ENCODE measurements around the gene MAN1C1. TPM values are rescaled to one million over a fixed set of nuclear protein-coding genes. Genes with fewer than 3 reads are reported as not detected.
A peak's percentile ranks its signal among the peaks of the same experiment; 100 is the strongest.

The MAN1C1 gene
- total and polyA plus RNA-seq, 2 donors (not counting 3 experiments of a cell fraction or from before 2014, with no cell fraction given), result 1.5 to 4.0 TPM

DNA sequence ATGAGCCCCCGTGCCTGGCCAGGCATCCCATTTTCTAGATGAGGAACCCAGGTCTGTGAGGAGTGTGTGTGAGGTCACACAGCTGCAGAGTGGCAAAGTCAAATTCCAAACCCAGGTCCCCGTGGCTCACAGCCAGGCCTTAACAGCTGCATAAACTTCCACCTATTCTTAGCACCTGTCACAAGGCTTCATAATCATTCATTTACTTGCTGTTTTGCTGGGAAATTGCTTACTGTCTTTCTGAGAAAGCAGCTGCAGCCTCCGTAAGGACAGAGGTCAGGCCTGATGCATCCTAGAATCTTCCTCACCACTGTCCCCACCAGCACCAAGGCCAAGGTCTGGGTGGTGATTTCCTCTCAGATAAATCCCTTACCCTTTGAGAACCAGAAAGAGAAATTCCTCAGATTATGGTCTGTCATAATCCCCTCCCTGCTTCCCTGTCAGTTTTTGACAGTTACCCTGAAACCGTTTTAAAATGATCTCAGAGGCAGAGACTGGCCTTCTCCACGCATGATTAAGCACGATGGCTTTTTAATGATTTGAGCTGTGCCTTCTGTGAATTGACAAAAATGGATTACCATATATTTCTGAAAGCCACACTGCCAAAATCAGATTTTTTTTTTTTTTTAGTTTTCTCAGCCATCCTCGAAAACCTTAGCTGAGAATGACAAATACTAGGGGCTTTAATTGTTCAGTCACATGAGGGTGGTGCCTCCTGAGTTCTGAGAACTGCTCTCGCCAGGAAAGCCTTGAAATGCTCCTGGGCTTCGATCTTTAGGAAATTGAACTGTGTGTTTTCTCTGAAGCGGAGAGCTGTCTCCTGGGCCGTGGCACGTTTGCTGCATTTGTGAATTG is 113.4 kb downstream of the MAN1C1 start:
- Histone ChIP-seq H3K4me2 (ENCODE audit: insufficient read depth, low read length) (no peak overlapping the region), H3K9ac (replicated peaks; ENCODE audit: extremely low read depth, insufficient read depth, low read length) (no peak overlapping the region), H3K27me3 (ENCODE audit: control insufficient read depth in 2 of 2, insufficient read depth in 2 of 2, low read length in 2 of 2) (peaks cover 0 to 3% of the 10 kb centered on the region in 2 experiments), H3K27ac (ENCODE audit: insufficient read depth, low read depth, low read length) (no peak overlapping the region), H3K4me3 (replicated peaks in 1 of 3; ENCODE audit: insufficient read depth in 1 of 3, low read depth in 1 of 3, low read length in 3 of 3) (no peak overlapping the region), H3K4me1 (ENCODE audit: control insufficient read depth, extremely low read depth, insufficient read depth, low read length) (no peaks in the 10 kb centered on the region), H2AFZ (ENCODE audit: low read depth, low read length) (no peak overlapping the region), H3K9me3 (replicated peaks; ENCODE audit: control insufficient read depth, insufficient read depth, low read length) (no peaks in the 10 kb centered on the region), H3K9me1 (replicated peaks; ENCODE audit: control insufficient read depth, extremely low read depth, insufficient read depth, low read length) (no peaks in the 10 kb centered on the region), H4K20me1 (replicated peaks; ENCODE audit: control insufficient read depth, extremely low read depth, insufficient read depth, low read length) (no peaks in the 10 kb centered on the region), H3K79me2 (ENCODE audit: control insufficient read depth, insufficient read depth, low read length) (no peaks in the 10 kb centered on the region), H3K36me3 (ENCODE audit: control insufficient read depth in 2 of 2, extremely low read depth in 1 of 2, insufficient read depth in 2 of 2, low read length in 2 of 2) (no peaks in the 10 kb centered on the region)
- dilution Hi-C loops (cut with MboI; ENCODE audit: extremely low pct_ligation_motif_present, low sequenced_read_pairs), result no loop called here
- BruUV-seq (replicated peaks), result no TSS peak
- DNase-seq (ENCODE audit: low read depth, low spot score) (peak; percentile 62), FAIRE-seq (no peak)
- CTCF ChIA-PET, result no interaction called here
- intact Hi-C loops (cut with micrococcal nuclease), result no loop called here
- TF ChIP-seq EZH2 (IDR thresholded peaks at IDR 0.05; ENCODE audit: borderline replicate concordance, low read depth, low read length, severe bottlenecking) (no peak), POLR2AphosphoS5 (IDR thresholded peaks at IDR 0.05; ENCODE audit: insufficient read depth, low read depth, low read length) (no peak)
- POLR2A ChIA-PET, result interaction anchor here (1.2 kb wide), 1 partner anchor 13 kb away, joined by 3 read pairs; no protein-coding TSS in a partner anchor

DNA sequence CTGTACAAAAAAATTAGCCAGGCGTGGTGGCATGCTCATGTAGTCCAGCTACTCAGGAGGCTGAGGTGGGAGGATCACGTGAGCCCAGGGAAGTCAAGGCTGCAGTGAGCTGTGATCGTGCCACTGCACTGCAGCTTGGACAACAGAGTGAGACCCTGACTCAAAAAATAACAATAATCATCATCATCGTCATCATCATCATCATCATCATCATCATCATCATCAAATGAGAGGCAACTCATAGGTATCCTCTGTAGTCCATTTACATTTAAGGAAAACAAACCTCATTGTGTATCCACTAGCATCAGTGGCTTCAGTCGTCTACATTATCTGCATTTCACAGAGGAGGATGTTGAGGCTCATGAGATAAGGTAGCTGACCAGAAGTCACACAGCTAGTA is 114.6 kb downstream of the MAN1C1 start:
- dilution Hi-C loops (cut with MboI; ENCODE audit: extremely low pct_ligation_motif_present, low sequenced_read_pairs) (no loop called here), intact Hi-C loops (cut with micrococcal nuclease) (no loop called here)
- Histone ChIP-seq H3K9me3 (replicated peaks; ENCODE audit: control insufficient read depth, insufficient read depth, low read length) (no peaks in the 10 kb centered on the region), H4K20me1 (replicated peaks; ENCODE audit: control insufficient read depth, extremely low read depth, insufficient read depth, low read length) (no peaks in the 10 kb centered on the region), H2AFZ (ENCODE audit: low read depth, low read length) (no peak overlapping the region), H3K27me3 (ENCODE audit: control insufficient read depth in 2 of 2, insufficient read depth in 2 of 2, low read length in 2 of 2) (peaks cover 0 to 3% of the 10 kb centered on the region in 2 experiments), H3K9me1 (replicated peaks; ENCODE audit: control insufficient read depth, extremely low read depth, insufficient read depth, low read length) (no peaks in the 10 kb centered on the region), H3K4me3 (replicated peaks in 1 of 3; ENCODE audit: insufficient read depth in 1 of 3, low read depth in 1 of 3, low read length in 3 of 3) (no peak overlapping the region), H3K9ac (replicated peaks; ENCODE audit: extremely low read depth, insufficient read depth, low read length) (no peak overlapping the region), H3K79me2 (ENCODE audit: control insufficient read depth, insufficient read depth, low read length) (no peaks in the 10 kb centered on the region), H3K4me2 (ENCODE audit: insufficient read depth, low read length) (no peak overlapping the region), H3K36me3 (ENCODE audit: control insufficient read depth in 2 of 2, extremely low read depth in 1 of 2, insufficient read depth in 2 of 2, low read length in 2 of 2) (no peaks in the 10 kb centered on the region), H3K27ac (ENCODE audit: insufficient read depth, low read depth, low read length) (no peak overlapping the region), H3K4me1 (ENCODE audit: control insufficient read depth, extremely low read depth, insufficient read depth, low read length) (no peaks in the 10 kb centered on the region)
- CTCF ChIA-PET, result no interaction called here
- TF ChIP-seq, protein P1, sequence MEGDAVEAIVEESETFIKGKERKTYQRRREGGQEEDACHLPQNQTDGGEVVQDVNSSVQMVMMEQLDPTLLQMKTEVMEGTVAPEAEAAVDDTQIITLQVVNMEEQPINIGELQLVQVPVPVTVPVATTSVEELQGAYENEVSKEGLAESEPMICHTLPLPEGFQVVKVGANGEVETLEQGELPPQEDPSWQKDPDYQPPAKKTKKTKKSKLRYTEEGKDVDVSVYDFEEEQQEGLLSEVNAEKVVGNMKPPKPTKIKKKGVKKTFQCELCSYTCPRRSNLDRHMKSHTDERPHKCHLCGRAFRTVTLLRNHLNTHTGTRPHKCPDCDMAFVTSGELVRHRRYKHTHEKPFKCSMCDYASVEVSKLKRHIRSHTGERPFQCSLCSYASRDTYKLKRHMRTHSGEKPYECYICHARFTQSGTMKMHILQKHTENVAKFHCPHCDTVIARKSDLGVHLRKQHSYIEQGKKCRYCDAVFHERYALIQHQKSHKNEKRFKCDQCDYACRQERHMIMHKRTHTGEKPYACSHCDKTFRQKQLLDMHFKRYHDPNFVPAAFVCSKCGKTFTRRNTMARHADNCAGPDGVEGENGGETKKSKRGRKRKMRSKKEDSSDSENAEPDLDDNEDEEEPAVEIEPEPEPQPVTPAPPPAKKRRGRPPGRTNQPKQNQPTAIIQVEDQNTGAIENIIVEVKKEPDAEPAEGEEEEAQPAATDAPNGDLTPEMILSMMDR (IDR thresholded peaks at IDR 0.05; ENCODE audit: extremely low read depth in 1 of 2, insufficient read depth in 1 of 2, low read depth in 1 of 2, low read length in 2 of 2), result no peak
- TF ChIP-seq FOS (IDR thresholded peaks at IDR 0.05; ENCODE audit: borderline replicate concordance, insufficient read depth, low read length) (no peak), POLR2AphosphoS5 (IDR thresholded peaks at IDR 0.05; ENCODE audit: insufficient read depth, low read depth, low read length) (no peak), JUN (IDR thresholded peaks at IDR 0.05; ENCODE audit: borderline replicate concordance, insufficient read depth, insufficient read length, low read depth) (no peak), GATA2 (IDR thresholded peaks at IDR 0.05; ENCODE audit: insufficient read depth, insufficient read length, low read depth, low read length) (no peak), MYC (IDR thresholded peaks at IDR 0.05; ENCODE audit: low read depth, low read length) (no peak), POLR2A (IDR thresholded peaks at IDR 0.05; ENCODE audit: low read depth, low read length) (no peak), EZH2 (IDR thresholded peaks at IDR 0.05; ENCODE audit: borderline replicate concordance, low read depth, low read length, severe bottlenecking) (no peak)
- TF ChIP-seq, protein P2, sequence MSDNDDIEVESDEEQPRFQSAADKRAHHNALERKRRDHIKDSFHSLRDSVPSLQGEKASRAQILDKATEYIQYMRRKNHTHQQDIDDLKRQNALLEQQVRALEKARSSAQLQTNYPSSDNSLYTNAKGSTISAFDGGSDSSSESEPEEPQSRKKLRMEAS (IDR thresholded peaks at IDR 0.05; ENCODE audit: insufficient read depth, insufficient read length), result no peak
- POLR2A ChIA-PET, result no interaction called here
- BruUV-seq (replicated peaks), result no TSS peak
- DNase-seq (ENCODE audit: low read depth, low spot score) (no peak), FAIRE-seq (no peak)

Measured in endothelial cell of umbilical vein (primary cell).